ENCODE measurements around the gene FRA10AC1. TPM values are rescaled to one million over a fixed set of nuclear protein-coding genes. Genes with fewer than 3 reads are reported as not detected.

The FRA10AC1 gene
- total RNA-seq, 2 donors from 2014 or later: 8.0 to 9.2 TPM

DNA sequence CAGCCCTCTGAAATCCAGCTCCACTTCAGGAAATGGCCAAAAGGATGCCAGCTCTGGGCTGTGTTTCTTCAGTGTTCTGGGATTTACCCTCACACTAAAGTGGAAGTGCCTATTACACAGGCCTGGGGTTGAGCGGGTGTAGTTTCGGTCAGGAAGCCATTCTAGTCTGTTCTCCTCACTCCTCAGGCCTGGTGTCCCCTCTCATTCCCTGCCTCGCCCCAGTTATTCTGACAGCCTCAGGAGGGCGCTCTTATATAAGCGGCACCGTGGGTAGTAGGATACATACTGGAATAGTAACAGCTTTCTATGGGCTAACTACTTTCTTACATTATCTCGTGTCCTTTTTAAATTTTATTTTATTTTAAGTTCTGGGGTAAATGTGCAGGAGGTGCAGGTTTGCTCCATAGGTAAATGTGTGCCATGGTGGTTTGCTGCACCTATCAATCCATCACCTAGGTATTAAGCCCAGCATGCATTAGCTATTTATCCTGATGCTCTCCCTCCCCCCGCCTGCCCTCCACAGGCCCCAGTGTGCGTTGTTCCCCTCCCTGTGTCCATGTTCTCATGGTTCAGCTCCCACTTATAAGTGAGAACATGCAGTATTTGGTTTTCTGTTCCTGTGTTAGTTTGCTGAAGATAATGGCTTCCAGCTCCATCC, 43.1 kb upstream of the FRA10AC1 start:
- TF ChIP-seq CTCF (IDR thresholded peaks at IDR 0.05): peak in 1 of 2 donors; percentile 25
- Histone ChIP-seq H3K36me3 (no peaks in the 10 kb centered on the region), H3K27me3 (no peaks in the 10 kb centered on the region), H3K27ac (no peak overlapping the region), H3K4me3 (no peak overlapping the region), H3K9me3 (no peaks in the 10 kb centered on the region), H3K4me1 (peaks cover 0 to 4% of the 10 kb centered on the region in 2 donors)
- no peak for DNase-seq (ENCODE audit: low spot score)

GRCh38 chr10:93742633-93743349, 40.4 kb upstream of the FRA10AC1 start:
- H3K36me3 ChIP-seq: no peaks in the 10 kb centered on the region
- H3K4me3 ChIP-seq: no peak overlapping the region
- no peaks in the 10 kb centered on the region for H3K27me3 ChIP-seq
- DNase-seq (ENCODE audit: low spot score): no peak
- no peak for TF ChIP-seq CTCF (IDR thresholded peaks at IDR 0.05)
- H3K27ac ChIP-seq: no peak overlapping the region
- H3K9me3 ChIP-seq: no peaks in the 10 kb centered on the region
- H3K4me1 ChIP-seq: peaks cover 0 to 4% of the 10 kb centered on the region in 2 donors

- no peak for TF ChIP-seq CTCF (IDR thresholded peaks at IDR 0.05)
- no peak overlapping the region for H3K27ac ChIP-seq
- no peak for DNase-seq (ENCODE audit: low spot score)
- H3K27me3 ChIP-seq: no peaks in the 10 kb centered on the region
- H3K4me3 ChIP-seq: no peak overlapping the region
- no peaks in the 10 kb centered on the region for H3K9me3 ChIP-seq
- no peaks in the 10 kb centered on the region for H3K4me1 ChIP-seq
- no peaks in the 10 kb centered on the region for H3K36me3 ChIP-seq
Measured at GRCh38 chr10:93741367-93741766, 39.0 kb upstream of the FRA10AC1 start.

- DNase-seq (ENCODE audit: low spot score): no peak
- no peak overlapping the region for H3K27ac ChIP-seq
- H3K4me1 ChIP-seq: no peaks in the 10 kb centered on the region
- H3K9me3 ChIP-seq: no peaks in the 10 kb centered on the region
- H3K4me3 ChIP-seq: no peak overlapping the region
- H3K36me3 ChIP-seq: no peaks in the 10 kb centered on the region
- no peak for TF ChIP-seq CTCF (IDR thresholded peaks at IDR 0.05)
- no peaks in the 10 kb centered on the region for H3K27me3 ChIP-seq
Measured at GRCh38 chr10:93726024-93726423, 23.6 kb upstream of the FRA10AC1 start.

- Histone ChIP-seq H3K9me3 (no peaks in the 10 kb centered on the region), H3K27ac (no peak overlapping the region), H3K36me3 (no peaks in the 10 kb centered on the region), H3K4me3 (no peak overlapping the region), H3K27me3 (no peaks in the 10 kb centered on the region), H3K4me1 (no peaks in the 10 kb centered on the region)
- no peak for TF ChIP-seq CTCF (IDR thresholded peaks at IDR 0.05)
- DNase-seq (ENCODE audit: low spot score): no peak
Measured at GRCh38 chr10:93723153-93723552, 20.8 kb upstream of the FRA10AC1 start.

All from right atrium auricular region (tissue), 2 donors.